Neural progenitor cell (in vitro differentiated cells): ENCODE results near the gene IL21.
"Not testable (repeated sequence)": the region's sequence is repeated elsewhere in the genome, so short reads cannot be mapped to it uniquely, and the experiment has no call there.

Experiments
- CTCF ChIP-seq: fragments of 200-600 bp; sonication (generic); IDR thresholded peaks from 2 replicates; pipeline ENCODE4 v1.5.1; 2017; ENCODE audit warnings: antibody characterized with exemption, mild to moderate bottlenecking
- EZH2 ChIP-seq: fragments of 200-600 bp; sonication (generic); IDR thresholded peaks from 2 replicates; pipeline ENCODE4 v1.6.1; 2017; ENCODE audit warnings: antibody characterized with exemption, mild to moderate bottlenecking, moderate library complexity
- EZH2phosphoT487 ChIP-seq: fragments of 200-600 bp; sonication (generic); IDR thresholded peaks from 2 replicates; pipeline ENCODE4 v1.6.1; 2017; ENCODE audit warnings: antibody characterized with exemption

- TF ChIP-seq CTCF, EZH2phosphoT487, EZH2: not testable (repeated sequence)
Observed at GRCh38 chr4:122656583-122656982, 35.7 kb upstream of the IL21 start.
